SK-N-SH treated with all-trans-retinoic acid at 6 μM for 48 hours (cell line): ENCODE data around the gene ASCL2.

Experiments used
- ATAC-seq: fragments of 200-7000 bp; cut with Tn5 transposase; 3 replicates; pipeline ENCODE4 v1.9.1; 2020; ENCODE audit warnings: mild to moderate bottlenecking, moderate library complexity
- ARNTL ChIP-seq: fragments of 450-650 bp; formaldehyde crosslinking; IDR thresholded peaks from 2 replicates; pipeline ENCODE4 v1.5.0; 2020; ENCODE audit warnings: low read depth, mild to moderate bottlenecking, moderate library complexity, borderline replicate concordance
- BACH2 ChIP-seq: fragments of 250-450 bp; sonication (Bioruptor Pico); IDR thresholded peaks from 2 replicates; pipeline ENCODE4 v1.9.0; 2021; ENCODE audit warnings: mild to moderate bottlenecking, borderline replicate concordance
- CSDC2 ChIP-seq: fragments of 250-450 bp; sonication (Bioruptor Pico); IDR thresholded peaks from 2 replicates; pipeline ENCODE4 v1.5.0; 2020; ENCODE audit warnings: mild to moderate bottlenecking, moderate library complexity
- ESRRG ChIP-seq: fragments of 250-450 bp; sonication (Bioruptor Pico); IDR thresholded peaks from 2 replicates; pipeline ENCODE4 v1.6.1; 2021; ENCODE audit warnings: mild to moderate bottlenecking
- GLIS3 ChIP-seq: fragments of 250-450 bp; sonication (Bioruptor Pico); IDR thresholded peaks from 2 replicates; pipeline ENCODE4 v1.5.0; 2020; ENCODE audit warnings: mild to moderate bottlenecking, moderate library complexity
- ISL1 ChIP-seq: fragments of 250-450 bp; sonication (Bioruptor Pico); IDR thresholded peaks from 2 replicates; pipeline ENCODE4 v2.1.2; 2022; ENCODE audit warnings: mild to moderate bottlenecking, moderate library complexity
- OSR1 ChIP-seq: fragments of 250-450 bp; sonication (Bioruptor Pico); IDR thresholded peaks from 2 replicates; pipeline ENCODE4 v1.8.0; 2022; ENCODE audit warnings: moderate library complexity, mild to moderate bottlenecking, inconsistent platforms
- POU6F1 ChIP-seq: fragments of 250-450 bp; sonication (Bioruptor Pico); IDR thresholded peaks from 2 replicates; pipeline ENCODE4 v1.8.0; 2021; ENCODE audit warnings: low read depth, mild to moderate bottlenecking, moderate library complexity, borderline replicate concordance
- PPARA ChIP-seq: fragments of 250-450 bp; sonication (Bioruptor Pico); IDR thresholded peaks from 2 replicates; pipeline ENCODE4 v1.5.0; 2020; ENCODE audit warnings: mild to moderate bottlenecking, borderline replicate concordance
- RARB ChIP-seq: fragments of 250-450 bp; sonication (Bioruptor Pico); IDR thresholded peaks from 2 replicates; pipeline ENCODE4 v1.8.0; 2021; ENCODE audit warnings: mild to moderate bottlenecking, moderate library complexity
- SNAI2 ChIP-seq: fragments of 250-450 bp; sonication (Bioruptor Pico); IDR thresholded peaks from 2 replicates; pipeline ENCODE4 v1.5.0; 2020; ENCODE audit warnings: mild to moderate bottlenecking, moderate library complexity
- TCF4 ChIP-seq: fragments of 250-450 bp; sonication (Bioruptor Pico); IDR thresholded peaks from 2 replicates; pipeline ENCODE4 v1.8.0; 2021; ENCODE audit warnings: mild to moderate bottlenecking, moderate library complexity, borderline replicate concordance
- TSHZ2 ChIP-seq: fragments of 250-450 bp; sonication (Bioruptor Pico); IDR thresholded peaks from 2 replicates; pipeline ENCODE4 v1.5.0; 2020; ENCODE audit warnings: mild to moderate bottlenecking, moderate library complexity
- ZC3H10 ChIP-seq: fragments of 250-450 bp; sonication (Bioruptor Pico); IDR thresholded peaks from 2 replicates; pipeline ENCODE4 v1.5.1; 2021; ENCODE audit warnings: mild to moderate bottlenecking, moderate library complexity
- ZFP3 ChIP-seq: fragments of 250-450 bp; sonication (Bioruptor Pico); IDR thresholded peaks from 2 replicates; pipeline ENCODE4 v1.5.0; 2020; ENCODE audit warnings: mild to moderate bottlenecking, moderate library complexity
- ZFP30 ChIP-seq: fragments of 450-650 bp; formaldehyde crosslinking; IDR thresholded peaks from 2 replicates; pipeline ENCODE4 v1.5.0; 2022; ENCODE audit warnings: mild to moderate bottlenecking, moderate library complexity
- ZNF565 ChIP-seq: fragments of 450-650 bp; formaldehyde crosslinking; conservative IDR thresholded peaks from 2 replicates; pipeline ENCODE4 v1.5.0; 2020; ENCODE audit warnings: low read depth, mild to moderate bottlenecking, moderate library complexity
- ZNF70 ChIP-seq: fragments of 450-650 bp; formaldehyde crosslinking; IDR thresholded peaks from 2 replicates; pipeline ENCODE4 v1.5.0; 2020; ENCODE audit warnings: mild to moderate bottlenecking, moderate library complexity
- ZNF8 ChIP-seq: fragments of 450-650 bp; formaldehyde crosslinking; IDR thresholded peaks from 2 replicates; pipeline ENCODE4 v1.5.0; 2020; ENCODE audit warnings: mild to moderate bottlenecking, moderate library complexity
- TF ChIP-seq, protein P1 (sequence below): fragments of 250-450 bp; sonication (Bioruptor Pico); IDR thresholded peaks from 2 replicates; pipeline ENCODE4 v1.8.0; 2020; ENCODE audit warnings: mild to moderate bottlenecking, moderate library complexity, borderline replicate concordance
- TF ChIP-seq, protein P2 (sequence below): fragments of 250-450 bp; sonication (Bioruptor Pico); IDR thresholded peaks from 2 replicates; pipeline ENCODE4 v1.5.1; 2020; ENCODE audit warnings: low read depth, mild to moderate bottlenecking, moderate library complexity
- TF ChIP-seq, protein P3 (sequence below): fragments of 250-450 bp; sonication (Bioruptor Pico); IDR thresholded peaks from 2 replicates; pipeline ENCODE4 v1.5.1; 2021; ENCODE audit warnings: mild to moderate bottlenecking, moderate library complexity

Gene ASCL2

GRCh38 chr11:2271077-2271326, 614 bp upstream of the ASCL2 start:
- TF ChIP-seq OSR1 (CRISPR knock-in tag) (no peak), ZNF8 (no peak), RARB (CRISPR knock-in tag) (no peak), SNAI2 (CRISPR knock-in tag) (no peak), BACH2 (no peak), CSDC2 (CRISPR knock-in tag) (no peak)
- no peak for ATAC-seq

GRCh38 chr11:2269601-2270321, 627 bp downstream of the ASCL2 start:
- TF ChIP-seq, protein P1, sequence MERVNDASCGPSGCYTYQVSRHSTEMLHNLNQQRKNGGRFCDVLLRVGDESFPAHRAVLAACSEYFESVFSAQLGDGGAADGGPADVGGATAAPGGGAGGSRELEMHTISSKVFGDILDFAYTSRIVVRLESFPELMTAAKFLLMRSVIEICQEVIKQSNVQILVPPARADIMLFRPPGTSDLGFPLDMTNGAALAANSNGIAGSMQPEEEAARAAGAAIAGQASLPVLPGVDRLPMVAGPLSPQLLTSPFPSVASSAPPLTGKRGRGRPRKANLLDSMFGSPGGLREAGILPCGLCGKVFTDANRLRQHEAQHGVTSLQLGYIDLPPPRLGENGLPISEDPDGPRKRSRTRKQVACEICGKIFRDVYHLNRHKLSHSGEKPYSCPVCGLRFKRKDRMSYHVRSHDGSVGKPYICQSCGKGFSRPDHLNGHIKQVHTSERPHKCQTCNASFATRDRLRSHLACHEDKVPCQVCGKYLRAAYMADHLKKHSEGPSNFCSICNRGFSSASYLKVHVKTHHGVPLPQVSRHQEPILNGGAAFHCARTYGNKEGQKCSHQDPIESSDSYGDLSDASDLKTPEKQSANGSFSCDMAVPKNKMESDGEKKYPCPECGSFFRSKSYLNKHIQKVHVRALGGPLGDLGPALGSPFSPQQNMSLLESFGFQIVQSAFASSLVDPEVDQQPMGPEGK (CRISPR knock-in tag) = no peak
- TF ChIP-seq ESRRG = no peak
- no peak for TF ChIP-seq ZNF70 (CRISPR knock-in tag)
- TF ChIP-seq ARNTL (CRISPR knock-in tag) = no peak
- no peak for TF ChIP-seq TCF4 (CRISPR knock-in tag)
- no peak for TF ChIP-seq ZC3H10 (CRISPR knock-in tag)
- TF ChIP-seq, protein P2, sequence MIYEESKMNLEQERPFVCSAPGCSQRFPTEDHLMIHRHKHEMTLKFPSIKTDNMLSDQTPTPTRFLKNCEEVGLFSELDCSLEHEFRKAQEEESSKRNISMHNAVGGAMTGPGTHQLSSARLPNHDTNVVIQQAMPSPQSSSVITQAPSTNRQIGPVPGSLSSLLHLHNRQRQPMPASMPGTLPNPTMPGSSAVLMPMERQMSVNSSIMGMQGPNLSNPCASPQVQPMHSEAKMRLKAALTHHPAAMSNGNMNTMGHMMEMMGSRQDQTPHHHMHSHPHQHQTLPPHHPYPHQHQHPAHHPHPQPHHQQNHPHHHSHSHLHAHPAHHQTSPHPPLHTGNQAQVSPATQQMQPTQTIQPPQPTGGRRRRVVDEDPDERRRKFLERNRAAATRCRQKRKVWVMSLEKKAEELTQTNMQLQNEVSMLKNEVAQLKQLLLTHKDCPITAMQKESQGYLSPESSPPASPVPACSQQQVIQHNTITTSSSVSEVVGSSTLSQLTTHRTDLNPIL = no peak
- no peak for TF ChIP-seq TSHZ2
- no peak for TF ChIP-seq BACH2
- TF ChIP-seq OSR1 (CRISPR knock-in tag) = no peak
- no peak for TF ChIP-seq GLIS3 (CRISPR knock-in tag)
- TF ChIP-seq, protein P3, sequence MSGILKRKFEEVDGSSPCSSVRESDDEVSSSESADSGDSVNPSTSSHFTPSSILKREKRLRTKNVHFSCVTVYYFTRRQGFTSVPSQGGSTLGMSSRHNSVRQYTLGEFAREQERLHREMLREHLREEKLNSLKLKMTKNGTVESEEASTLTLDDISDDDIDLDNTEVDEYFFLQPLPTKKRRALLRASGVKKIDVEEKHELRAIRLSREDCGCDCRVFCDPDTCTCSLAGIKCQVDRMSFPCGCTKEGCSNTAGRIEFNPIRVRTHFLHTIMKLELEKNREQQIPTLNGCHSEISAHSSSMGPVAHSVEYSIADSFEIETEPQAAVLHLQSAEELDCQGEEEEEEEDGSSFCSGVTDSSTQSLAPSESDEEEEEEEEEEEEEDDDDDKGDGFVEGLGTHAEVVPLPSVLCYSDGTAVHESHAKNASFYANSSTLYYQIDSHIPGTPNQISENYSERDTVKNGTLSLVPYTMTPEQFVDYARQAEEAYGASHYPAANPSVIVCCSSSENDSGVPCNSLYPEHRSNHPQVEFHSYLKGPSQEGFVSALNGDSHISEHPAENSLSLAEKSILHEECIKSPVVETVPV = no peak
- no peak for TF ChIP-seq CSDC2 (CRISPR knock-in tag)
- TF ChIP-seq ZNF8 = no peak
- ATAC-seq = peak; percentile 68

DNA sequence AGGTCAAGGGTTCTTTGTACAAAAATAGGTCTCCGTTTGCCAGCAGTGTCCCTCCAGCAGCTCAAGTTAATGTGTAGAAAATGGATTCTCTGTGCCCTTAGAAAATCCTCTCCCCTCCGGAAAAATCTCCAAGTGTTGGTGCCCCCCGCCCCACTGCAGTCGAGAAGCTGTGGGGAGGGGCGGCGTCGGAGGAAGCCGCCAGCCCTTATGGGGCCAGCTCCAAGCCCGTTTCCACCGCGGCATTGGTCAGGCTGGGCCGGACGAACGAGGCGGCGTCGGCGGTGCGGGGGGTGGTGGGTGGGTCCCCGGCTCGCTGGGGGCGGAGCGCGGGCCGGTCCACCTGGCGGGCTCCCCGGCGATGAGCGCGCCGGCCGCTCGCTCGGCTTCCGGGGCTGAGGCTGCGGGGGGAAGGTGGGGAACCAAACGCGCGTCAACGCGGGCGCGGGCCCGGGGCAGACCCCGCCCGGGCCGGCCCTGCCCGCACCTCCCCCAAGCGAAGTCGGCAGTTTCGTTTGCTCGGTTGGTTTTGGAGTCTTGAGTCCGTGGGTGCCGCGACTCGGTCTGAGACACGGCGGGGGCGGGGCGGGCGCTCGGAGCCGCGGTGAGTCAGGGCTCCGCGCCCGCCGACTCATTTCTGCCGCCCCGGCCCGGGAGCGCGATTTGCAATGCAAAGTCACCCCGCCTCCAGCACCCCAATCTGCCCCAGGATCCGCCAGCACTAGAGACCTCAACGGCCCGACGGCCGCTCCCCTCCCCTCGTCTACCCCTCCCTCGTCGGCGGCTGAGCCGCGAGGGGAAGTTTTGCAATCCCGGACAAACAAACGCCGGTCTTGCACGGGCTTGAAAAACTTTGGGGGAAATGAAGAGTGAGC, 1.4 kb downstream of the ASCL2 start:
- no peak for TF ChIP-seq POU6F1
- no peak for TF ChIP-seq PPARA
- no peak for TF ChIP-seq ZFP3 (CRISPR knock-in tag)
- no peak for TF ChIP-seq RARB (CRISPR knock-in tag)
- no peak for TF ChIP-seq TCF4 (CRISPR knock-in tag)
- TF ChIP-seq ESRRG = no peak
- TF ChIP-seq ARNTL (CRISPR knock-in tag) = no peak
- no peak for TF ChIP-seq TSHZ2
- no peak for TF ChIP-seq BACH2
- no peak for TF ChIP-seq ZFP30 (CRISPR knock-in tag)
- TF ChIP-seq ZNF565 = no peak
- TF ChIP-seq SNAI2 (CRISPR knock-in tag) = no peak
- no peak for TF ChIP-seq ISL1 (CRISPR knock-in tag)
- TF ChIP-seq, protein P2 = no peak
- TF ChIP-seq ZNF70 (CRISPR knock-in tag) = no peak
- TF ChIP-seq ZC3H10 (CRISPR knock-in tag) = no peak
- ATAC-seq = no peak
